Kidney (tissue), 14 donors: ENCODE data around the gene HPSE2. TPM values are rescaled to one million over a fixed set of nuclear protein-coding genes. Genes with fewer than 3 reads are reported as not detected.

ENCODE experiments used
- DNase-seq, 5 donors: peaks; one replicate each; pipeline ENCODE4 v3.0.0-alpha.2; 2013 to 2020
- FAIRE-seq: peaks from 2 replicates; lab custom pipeline; 2012; peaks lifted over from hg19 to GRCh38; lab: Jason Lieb, UNC
- H3K27ac ChIP-seq, 2 donors: one replicate each; pipeline ENCODE4 v1.7.0; 2013; ENCODE audit warnings: low read depth in 2 of 2, low read length in 2 of 2, inconsistent platforms in 1 of 2
- H3K27me3 ChIP-seq: one replicate; pipeline ENCODE4 v1.7.1; 2013; ENCODE audit warnings: low read length, inconsistent platforms; ENCODE audit not compliant: control insufficient read depth, insufficient read depth
- H3K36me3 ChIP-seq, 3 donors: one replicate each; pipeline versions ENCODE4 v1.7.0 to v1.7.1; 2013; ENCODE audit warnings: low read length in 3 of 3, control low read depth in 1 of 3, inconsistent platforms in 1 of 3; ENCODE audit not compliant: insufficient read depth in 3 of 3, control insufficient read depth in 2 of 3
- H3K4me1 ChIP-seq, 3 donors: one replicate each; pipeline versions ENCODE4 v1.7.0 to v1.7.1; 2013; ENCODE audit warnings: low read length in 3 of 3, inconsistent platforms in 1 of 3, low read depth in 1 of 3; ENCODE audit not compliant: control insufficient read depth in 2 of 3, insufficient read depth in 2 of 3
- H3K4me3 ChIP-seq, 3 donors: one replicate each; pipeline versions ENCODE4 v1.7.0 to v1.8.1; 2013; ENCODE audit warnings: low read length in 3 of 3, control low read depth in 1 of 3, inconsistent platforms in 1 of 3
- H3K9ac ChIP-seq, 3 donors: one replicate each; pipeline versions ENCODE4 v1.7.0 to v1.7.1; 2013; ENCODE audit warnings: low read length in 3 of 3, control low read depth in 1 of 3, inconsistent platforms in 1 of 3
- H3K9me3 ChIP-seq, 3 donors: one replicate each; pipeline versions ENCODE4 v1.7.0 to v1.7.1; 2013; ENCODE audit warnings: low read length in 3 of 3, control low read depth in 1 of 3, inconsistent platforms in 1 of 3; ENCODE audit not compliant: control insufficient read depth in 2 of 3, insufficient read depth in 1 of 3
- intact Hi-C: fragments of 100-400 bp; cut with DNase I; formaldehyde crosslinking; loops from one replicate; pipeline ENCODE4 v1.11.1; 2022
- microRNA-seq: library from miRNA; unstranded; fragments of <30 nt; microRNA quantifications from one replicate; pipeline ENCODE4 v1.2.0, GENCODE V29; 2020
- polyA plus RNA-seq: library from polyadenylated mRNA; stranded (reverse); fragments of 350-450 nt; fragmentation: Illumina TruSeq; extraction: RNeasy Lipid Tissue Mini Kit (QIAGEN cat#74804); gene quantifications from one replicate; pipeline ENCODE4 v1.2.3, GENCODE V29; 2014; ENCODE audit warnings: low read depth, low replicate concordance; ENCODE audit not compliant: insufficient read depth
- total RNA-seq: library from RNA; stranded (reverse); fragmentation: NEBNext Ultra II Directional; extraction: Animal tissue kit (Norgen Biotek cat#: 25700); gene quantifications from one replicate; pipeline ENCODE4 v1.2.1, GENCODE V29; 2021
- TF ChIP-seq, protein P1 (sequence below): IDR thresholded peaks from 3 replicates; pipeline ENCODE4 v1.5.1; 2012; ENCODE audit warnings: mild to moderate bottlenecking, moderate library complexity, borderline replicate concordance; ENCODE audit not compliant: insufficient read depth; ENCODE audit errors: extremely low read depth
- donor health status: control.
- donor health status: control.
- donor health status: control.
- donor health status: control.
- donor health status: control.
- donor health status: DM: yes; HTN: yes; CAD: no.
- donor health status: Normal renal cell carcinoma (clear cell type).

The HPSE2 gene
- total and polyA plus RNA-seq, 2 donors from 2014 or later = 1.4 to 3.0 TPM

DNA sequence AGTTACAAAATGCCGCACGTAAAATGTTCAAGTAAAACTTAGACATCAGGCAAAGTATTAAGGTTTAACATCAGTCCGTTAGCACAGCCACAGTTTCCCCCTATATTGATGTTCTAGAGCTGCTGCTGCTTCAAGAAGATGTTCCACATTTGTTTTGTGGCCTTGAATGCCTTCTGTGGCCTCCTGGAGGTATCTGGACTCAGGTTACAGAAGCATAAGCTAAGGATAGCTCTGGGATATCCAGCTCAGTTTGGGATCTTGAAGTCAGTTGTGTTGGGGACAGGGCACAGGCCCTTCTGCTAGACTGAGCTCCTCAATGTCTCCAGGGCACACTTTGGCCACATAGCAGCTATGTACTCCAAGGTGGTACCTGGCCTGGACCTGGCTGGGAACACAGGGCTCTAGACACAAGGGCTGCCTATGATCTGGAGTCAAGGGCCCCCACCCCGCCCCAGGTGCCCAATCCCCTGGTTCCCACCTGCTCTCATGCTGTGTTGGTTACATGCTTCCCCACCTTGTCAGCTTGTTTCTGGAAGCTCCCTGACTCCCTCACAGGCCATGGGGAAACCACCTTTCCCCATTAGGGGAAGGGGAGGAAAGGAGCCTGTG is 825.4 kb downstream of the HPSE2 start:
- TF ChIP-seq, protein P1, sequence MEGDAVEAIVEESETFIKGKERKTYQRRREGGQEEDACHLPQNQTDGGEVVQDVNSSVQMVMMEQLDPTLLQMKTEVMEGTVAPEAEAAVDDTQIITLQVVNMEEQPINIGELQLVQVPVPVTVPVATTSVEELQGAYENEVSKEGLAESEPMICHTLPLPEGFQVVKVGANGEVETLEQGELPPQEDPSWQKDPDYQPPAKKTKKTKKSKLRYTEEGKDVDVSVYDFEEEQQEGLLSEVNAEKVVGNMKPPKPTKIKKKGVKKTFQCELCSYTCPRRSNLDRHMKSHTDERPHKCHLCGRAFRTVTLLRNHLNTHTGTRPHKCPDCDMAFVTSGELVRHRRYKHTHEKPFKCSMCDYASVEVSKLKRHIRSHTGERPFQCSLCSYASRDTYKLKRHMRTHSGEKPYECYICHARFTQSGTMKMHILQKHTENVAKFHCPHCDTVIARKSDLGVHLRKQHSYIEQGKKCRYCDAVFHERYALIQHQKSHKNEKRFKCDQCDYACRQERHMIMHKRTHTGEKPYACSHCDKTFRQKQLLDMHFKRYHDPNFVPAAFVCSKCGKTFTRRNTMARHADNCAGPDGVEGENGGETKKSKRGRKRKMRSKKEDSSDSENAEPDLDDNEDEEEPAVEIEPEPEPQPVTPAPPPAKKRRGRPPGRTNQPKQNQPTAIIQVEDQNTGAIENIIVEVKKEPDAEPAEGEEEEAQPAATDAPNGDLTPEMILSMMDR = no peak
- H3K9me3 ChIP-seq = no peaks in the 10 kb centered on the region
- H3K4me1 ChIP-seq = peaks cover 0 to 10% (median 1%) of the 10 kb centered on the region in 3 donors
- DNase-seq (no peak), FAIRE-seq (no peak)
- no peaks in the 10 kb centered on the region for H3K36me3 ChIP-seq
- intact Hi-C loops = no loop called here
- no peak overlapping the region for H3K27ac ChIP-seq
- no peak overlapping the region for H3K4me3 ChIP-seq
- no peak overlapping the region for H3K9ac ChIP-seq
- H3K27me3 ChIP-seq = no peaks in the 10 kb centered on the region

DNA sequence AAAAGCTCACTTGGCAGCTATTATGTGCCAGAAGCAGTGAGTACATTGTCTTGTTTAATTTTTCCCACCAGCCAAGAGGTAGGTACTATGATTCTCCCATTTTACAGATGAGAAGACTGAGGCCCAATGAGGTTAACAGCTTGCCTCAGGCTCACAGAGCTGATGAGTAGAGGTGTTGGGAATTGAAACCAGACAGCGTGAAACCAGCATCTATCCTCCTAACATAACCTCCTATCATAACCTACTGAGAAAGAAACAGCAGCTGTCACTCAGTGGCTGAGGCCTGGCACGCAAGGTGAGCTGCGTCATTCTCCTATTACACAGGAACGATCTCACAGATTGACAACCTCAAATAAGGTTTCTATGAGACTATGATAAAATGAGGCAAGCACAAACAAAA is 826.9 kb downstream of the HPSE2 start:
- DNase-seq = no peak
- intact Hi-C loops = no loop called here
- H3K9ac ChIP-seq = no peak overlapping the region
- no peaks in the 10 kb centered on the region for H3K36me3 ChIP-seq
- no peak overlapping the region for H3K4me3 ChIP-seq
- no peak overlapping the region for H3K27ac ChIP-seq
- no peaks in the 10 kb centered on the region for H3K9me3 ChIP-seq
- no peaks in the 10 kb centered on the region for H3K27me3 ChIP-seq
- no peaks in the 10 kb centered on the region for H3K4me1 ChIP-seq
- no peak for FAIRE-seq
- TF ChIP-seq, protein P1 = no peak

DNA sequence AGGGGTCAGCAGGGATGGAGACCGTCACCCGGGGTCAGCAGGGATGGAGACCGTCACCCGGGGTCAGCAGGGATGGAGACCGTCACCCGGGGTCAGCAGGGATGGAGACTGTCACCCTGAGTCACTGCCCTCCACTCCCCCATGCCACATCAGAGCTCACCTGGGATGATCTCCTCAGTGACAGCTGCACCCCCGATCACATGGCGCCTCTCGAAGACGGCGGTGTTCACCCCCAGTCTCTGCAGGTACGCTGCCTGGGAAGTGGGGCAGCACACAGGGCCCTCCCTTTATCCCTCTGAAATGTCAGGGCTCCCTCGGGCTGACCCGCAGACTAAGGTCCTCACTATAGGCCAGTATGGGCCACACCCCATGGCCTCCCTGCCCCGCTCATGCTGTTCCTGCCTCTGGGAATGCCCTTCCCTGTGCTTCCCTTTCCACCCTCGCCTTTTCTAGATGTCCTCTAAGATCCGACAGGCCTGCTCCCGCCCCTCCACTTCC is 827.9 kb downstream of the HPSE2 start:
- Histone ChIP-seq H3K9ac (no peak overlapping the region), H3K4me1 (no peaks in the 10 kb centered on the region), H3K36me3 (no peaks in the 10 kb centered on the region), H3K4me3 (no peak overlapping the region), H3K9me3 (no peaks in the 10 kb centered on the region), H3K27ac (no peak overlapping the region), H3K27me3 (no peaks in the 10 kb centered on the region)
- TF ChIP-seq, protein P1 = no peak
- intact Hi-C loops = no loop called here
- DNase-seq (no peak), FAIRE-seq (no peak)

Small RNAs within 50 kb of the gene (microRNA-seq; reads per million reads assigned to microRNA genes)
- gene MIR4685 (not detected), gene MIR6507 (1.7 reads per million)

Other genes starting within 250 kb of the HPSE2 start
- 0.85 TPM for gene CNNM1, start 93.5 kb upstream of the HPSE2 start, total RNA-seq
- 0.49 TPM for gene CNNM1, start 93.5 kb upstream of the HPSE2 start, polyA plus RNA-seq
- 73.2 TPM for gene GOT1, start 194.8 kb upstream of the HPSE2 start, total RNA-seq
- gene GOT1, start 194.8 kb upstream of the HPSE2 start, polyA plus RNA-seq = 241 TPM